Calu3 (cell line): ENCODE results near the gene SCAPER. TPM values are rescaled to one million over a fixed set of nuclear protein-coding genes. Genes with fewer than 3 reads are reported as not detected.
"Not testable (repeated sequence)": the region's sequence is repeated elsewhere in the genome, so short reads cannot be mapped to it uniquely, and the experiment has no call there.

Experiments
- BruUV-seq: library from RNA; stranded (reverse); fragments of 400-500 nt; replicated peaks from 2 replicates; lab custom pipeline; 2021; lab: Mats Ljungman, UMichigan
- CTCF ChIA-PET: fragments of 300-600 bp; sonication (Branson Sonifier 250); formaldehyde crosslinking; loops from one replicate; lab custom pipeline; 2022; ENCODE audit warnings: antibody characterized with exemption; lab: Charles Lee
- DNase-seq: peaks from one replicate; pipeline ENCODE4 v3.0.0; 2022
- H3K27ac Mint-ChIP-seq: one replicate; pipeline ENCODE4 v1.8.0; 2022; ENCODE audit warnings: mixed read lengths; ENCODE audit not compliant: unreplicated experiment
- H3K27me3 Mint-ChIP-seq: one replicate; pipeline ENCODE4 v1.8.0; 2022; ENCODE audit warnings: mixed read lengths; ENCODE audit not compliant: unreplicated experiment
- H3K36me3 Mint-ChIP-seq: one replicate; pipeline ENCODE4 v1.8.0; 2022; ENCODE audit warnings: mild to moderate bottlenecking, moderate library complexity, mixed read lengths; ENCODE audit not compliant: insufficient read depth, unreplicated experiment
- H3K4me1 Mint-ChIP-seq: one replicate; pipeline ENCODE4 v1.8.0; 2022; ENCODE audit warnings: mild to moderate bottlenecking, low read depth, mixed read lengths; ENCODE audit not compliant: unreplicated experiment
- H3K4me3 Mint-ChIP-seq: one replicate; pipeline ENCODE4 v1.8.0; 2022; ENCODE audit warnings: mild to moderate bottlenecking, low read depth, moderate library complexity, mixed read lengths; ENCODE audit not compliant: unreplicated experiment
- H3K9me3 Mint-ChIP-seq: one replicate; pipeline ENCODE4 v1.8.0; 2022; ENCODE audit warnings: low read depth, mixed read lengths; ENCODE audit not compliant: unreplicated experiment
- CTCF ChIP-seq: fragments of 200-600 bp; IDR thresholded peaks from one replicate; pipeline ENCODE4 v1.8.0; 2022; ENCODE audit warnings: antibody characterized with exemption; ENCODE audit not compliant: unreplicated experiment
- intact Hi-C: fragments of 100-400 bp; cut with micrococcal nuclease; formaldehyde crosslinking; loops from one replicate; pipeline ENCODE4 v1.10.0; 2022; ENCODE audit not compliant: unreplicated experiment
- total RNA-seq: library from RNA; stranded (reverse); gene quantifications from 2 replicates; pipeline ENCODE4 v1.2.3, GENCODE V29; 2022

SCAPER gene
- total RNA-seq, 1 experiment from 2014 or later: 34.8 TPM

DNA sequence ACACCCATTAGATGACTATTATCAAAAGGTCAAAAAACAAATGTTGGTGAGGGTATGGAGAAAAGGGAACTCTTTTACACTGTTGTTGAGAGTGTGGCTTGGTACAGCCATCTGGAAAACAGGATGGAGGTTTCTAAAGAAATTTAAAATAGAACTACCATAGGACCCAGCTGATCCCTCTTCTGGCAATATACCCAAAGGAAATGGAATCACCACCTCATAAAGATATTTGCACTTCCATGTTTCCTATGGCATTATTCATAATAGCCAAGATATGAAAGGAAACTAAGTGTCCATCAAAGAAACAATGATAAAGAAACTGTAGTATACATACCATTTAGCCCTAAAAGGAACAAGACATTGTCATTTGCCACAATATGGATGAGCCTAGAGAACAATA lies 186.3 kb downstream of the SCAPER start:
- Mint-ChIP-seq H3K4me1 (peaks cover 8% of the 10 kb centered on the region), H3K36me3 (no peaks in the 10 kb centered on the region), H3K27ac (no peak overlapping the region), H3K9me3 (peaks cover 3% of the 10 kb centered on the region), H3K27me3 (no peaks in the 10 kb centered on the region), H3K4me3 (no peak overlapping the region)
- CTCF ChIA-PET: no interaction called here
- no TSS peak for BruUV-seq
- no peak for DNase-seq
- intact Hi-C loops: no loop called here
- TF ChIP-seq CTCF: no peak

DNA sequence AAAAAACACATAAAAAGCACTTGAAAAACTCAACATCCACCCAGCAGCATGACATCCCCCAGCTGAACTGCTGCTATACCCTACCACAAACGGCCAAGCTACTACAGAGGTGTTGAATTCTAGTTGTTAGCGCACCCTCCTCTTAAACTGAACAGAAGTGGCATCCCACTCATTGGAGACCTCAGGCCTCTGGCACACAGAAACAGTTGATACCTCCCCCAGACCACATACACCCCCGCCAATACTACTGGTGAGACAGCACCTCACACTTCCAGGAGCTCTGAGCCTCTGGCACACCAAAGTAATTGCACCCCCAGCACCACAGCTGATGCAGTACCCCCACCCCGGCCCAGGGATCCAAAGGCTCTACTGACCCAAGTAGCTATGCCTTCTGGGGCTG lies 190.2 kb downstream of the SCAPER start:
- no peak for DNase-seq
- H3K4me3 Mint-ChIP-seq: no peak overlapping the region
- no peak overlapping the region for H3K27ac Mint-ChIP-seq
- H3K36me3 Mint-ChIP-seq: no peaks in the 10 kb centered on the region
- H3K27me3 Mint-ChIP-seq: no peaks in the 10 kb centered on the region
- no peak for TF ChIP-seq CTCF
- H3K9me3 Mint-ChIP-seq: no peaks in the 10 kb centered on the region
- intact Hi-C loops: no loop called here
- H3K4me1 Mint-ChIP-seq: no peaks in the 10 kb centered on the region
- CTCF ChIA-PET: no interaction called here
- no TSS peak for BruUV-seq

- no peak for TF ChIP-seq CTCF
- no TSS peak for BruUV-seq
- CTCF ChIA-PET: no interaction called here
- no peaks in the 10 kb centered on the region for H3K36me3 Mint-ChIP-seq
- no peaks in the 10 kb centered on the region for H3K4me1 Mint-ChIP-seq
- H3K4me3 Mint-ChIP-seq: no peak overlapping the region
- H3K27me3 Mint-ChIP-seq: no peaks in the 10 kb centered on the region
- no peak for DNase-seq
- intact Hi-C loops: no loop called here
- no peak overlapping the region for H3K27ac Mint-ChIP-seq
- H3K9me3 Mint-ChIP-seq: no peaks in the 10 kb centered on the region
These were observed 193.8 kb downstream of the SCAPER start for GRCh38 chr15:76711351-76711827.

DNA sequence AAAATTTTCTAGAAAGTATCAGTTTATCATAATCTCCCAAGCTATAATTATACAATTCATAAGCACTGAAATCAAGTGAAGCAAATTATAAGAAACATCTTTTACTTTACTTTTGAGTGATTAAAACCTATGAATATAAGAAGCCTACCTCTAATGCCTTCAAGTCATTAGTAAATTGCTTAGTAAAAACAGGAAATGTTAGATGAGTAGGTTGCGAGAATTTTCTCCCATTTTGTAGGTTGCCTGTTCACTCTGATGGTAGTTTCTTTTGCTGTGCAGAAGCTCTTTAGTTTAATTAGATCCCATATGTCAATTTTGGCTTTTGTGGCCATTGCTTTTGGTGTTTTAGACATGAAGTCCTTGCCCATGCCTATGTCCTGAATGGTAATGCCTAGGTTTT lies 201.1 kb downstream of the SCAPER start:
- intact Hi-C loops, H3K4me1 Mint-ChIP-seq, H3K27ac Mint-ChIP-seq, BruUV-seq, H3K36me3 Mint-ChIP-seq, H3K4me3 Mint-ChIP-seq, H3K27me3 Mint-ChIP-seq, H3K9me3 Mint-ChIP-seq, CTCF ChIA-PET, DNase-seq: not testable (repeated sequence)

- no peak for DNase-seq
- H3K36me3 Mint-ChIP-seq: no peaks in the 10 kb centered on the region
- TF ChIP-seq CTCF: no peak
- intact Hi-C loops: no loop called here
- no peaks in the 10 kb centered on the region for H3K4me1 Mint-ChIP-seq
- H3K4me3 Mint-ChIP-seq: no peak overlapping the region
- no peaks in the 10 kb centered on the region for H3K27me3 Mint-ChIP-seq
- no peak overlapping the region for H3K27ac Mint-ChIP-seq
- BruUV-seq: no TSS peak
- CTCF ChIA-PET: no interaction called here
- no peaks in the 10 kb centered on the region for H3K9me3 Mint-ChIP-seq
These were observed 208.3 kb downstream of the SCAPER start for GRCh38 chr15:76696840-76697239.

DNA sequence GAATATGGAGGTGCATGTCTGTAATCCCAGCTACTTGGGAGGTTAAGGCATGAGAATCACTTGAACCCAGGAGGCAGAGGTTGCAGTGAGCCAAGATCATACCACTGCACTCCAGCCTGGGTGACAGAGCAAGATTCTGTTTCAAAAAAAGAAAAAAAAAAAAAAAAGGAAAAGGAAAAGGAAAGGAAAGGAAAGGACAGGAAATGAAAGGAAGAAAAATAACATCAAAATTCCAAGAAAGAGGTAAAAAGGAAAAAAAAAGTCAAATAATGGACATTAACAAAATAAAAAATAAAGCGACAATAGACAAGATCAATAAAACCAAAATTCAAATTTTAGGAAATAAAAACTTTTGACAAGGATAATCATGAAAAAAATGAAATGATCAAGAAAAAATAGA lies 212.6 kb downstream of the SCAPER start:
- H3K27me3 Mint-ChIP-seq, H3K4me1 Mint-ChIP-seq, H3K4me3 Mint-ChIP-seq, H3K9me3 Mint-ChIP-seq, BruUV-seq, H3K36me3 Mint-ChIP-seq, intact Hi-C loops, H3K27ac Mint-ChIP-seq, CTCF ChIA-PET, DNase-seq: not testable (repeated sequence)

DNA sequence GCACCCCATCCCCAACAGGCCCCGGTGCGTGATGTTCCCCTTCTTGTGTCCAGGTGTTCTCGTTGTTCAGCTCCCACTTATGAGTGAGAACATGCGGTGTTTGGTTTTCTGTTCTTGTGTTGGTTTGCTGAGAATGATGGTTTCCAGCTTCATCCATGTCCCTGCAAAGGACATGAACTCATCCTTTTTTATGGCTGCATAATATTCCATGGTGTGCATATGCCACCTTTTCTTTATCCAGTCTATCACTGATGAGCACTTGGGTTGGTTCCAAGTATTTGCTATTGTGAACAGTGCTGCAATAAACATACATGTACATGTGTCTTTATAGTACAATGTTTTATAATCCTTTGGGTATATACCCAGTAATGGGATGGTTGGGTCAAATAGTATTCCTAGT lies 217.5 kb downstream of the SCAPER start:
- DNase-seq, CTCF ChIA-PET, H3K36me3 Mint-ChIP-seq, H3K27ac Mint-ChIP-seq, BruUV-seq, H3K4me3 Mint-ChIP-seq, intact Hi-C loops, H3K27me3 Mint-ChIP-seq, H3K9me3 Mint-ChIP-seq, H3K4me1 Mint-ChIP-seq: not testable (repeated sequence)
